NK-92 treated with Interleukin-12 subunit alpha and Interleukin-12 subunit beta, amount 100 ng/mL, for 24 hours (cell line): Measurements from ENCODE around the gene RPL3.

Experiments
- DNase-seq: peaks from one replicate; lab custom pipeline; 2025; lab: John Stamatoyannopoulos, UW

Gene RPL3

GRCh38 chr22:39298241-39298987, 21.0 kb downstream of the RPL3 start:
- DNase-seq = no peak

GRCh38 chr22:39297490-39298240, 21.8 kb downstream of the RPL3 start:
- DNase-seq = no peak

GRCh38 chr22:39296981-39297489, 22.4 kb downstream of the RPL3 start:
- no peak for DNase-seq

GRCh38 chr22:39296535-39296934, 22.9 kb downstream of the RPL3 start:
- DNase-seq = no peak

DNA sequence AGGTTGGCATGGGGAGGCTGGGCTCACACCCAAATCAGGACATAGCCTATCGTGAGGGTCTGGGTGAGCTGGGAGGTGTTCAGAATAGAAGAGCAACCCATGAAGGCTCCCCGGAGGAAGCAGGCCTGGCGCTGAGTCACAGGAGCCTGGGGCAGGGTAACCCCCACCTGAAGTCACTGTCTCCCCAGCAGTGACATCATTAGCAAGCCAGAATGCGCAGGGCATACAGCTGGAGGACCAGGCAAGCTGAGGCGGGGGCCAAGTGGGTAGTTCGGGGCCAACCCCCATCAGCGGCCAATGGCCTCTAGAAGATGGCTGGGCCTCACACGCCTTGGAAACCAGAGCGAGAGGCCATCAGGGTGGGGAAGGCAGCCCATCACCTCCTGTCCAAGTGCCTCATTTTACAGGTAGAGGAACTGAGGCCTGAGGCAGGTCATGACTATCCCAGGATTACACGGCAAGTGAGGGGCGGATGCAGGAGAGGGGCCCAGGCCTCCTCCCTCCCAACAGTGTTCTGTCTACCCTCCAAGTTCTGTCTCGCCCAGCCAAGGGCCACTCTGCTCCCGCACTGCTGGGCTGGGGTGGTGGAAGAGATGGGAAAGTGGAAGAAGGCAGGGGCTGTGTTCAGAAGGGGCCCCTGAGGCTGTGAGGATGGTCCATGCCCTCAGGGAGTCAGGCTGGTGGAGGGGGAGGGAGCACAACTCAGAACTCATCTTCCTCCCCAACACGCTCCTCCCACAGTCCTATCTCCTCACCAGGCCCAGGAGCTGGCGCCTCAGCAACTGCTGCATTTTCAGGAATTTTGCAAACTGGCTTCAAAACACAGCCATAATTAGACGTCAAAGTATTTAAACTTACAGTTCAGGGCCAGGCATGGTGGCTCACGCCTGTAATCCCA, 24.6 kb downstream of the RPL3 start:
- DNase-seq = no peak

GRCh38 chr22:39293766-39294368, 25.6 kb downstream of the RPL3 start:
- no peak for DNase-seq

DNA sequence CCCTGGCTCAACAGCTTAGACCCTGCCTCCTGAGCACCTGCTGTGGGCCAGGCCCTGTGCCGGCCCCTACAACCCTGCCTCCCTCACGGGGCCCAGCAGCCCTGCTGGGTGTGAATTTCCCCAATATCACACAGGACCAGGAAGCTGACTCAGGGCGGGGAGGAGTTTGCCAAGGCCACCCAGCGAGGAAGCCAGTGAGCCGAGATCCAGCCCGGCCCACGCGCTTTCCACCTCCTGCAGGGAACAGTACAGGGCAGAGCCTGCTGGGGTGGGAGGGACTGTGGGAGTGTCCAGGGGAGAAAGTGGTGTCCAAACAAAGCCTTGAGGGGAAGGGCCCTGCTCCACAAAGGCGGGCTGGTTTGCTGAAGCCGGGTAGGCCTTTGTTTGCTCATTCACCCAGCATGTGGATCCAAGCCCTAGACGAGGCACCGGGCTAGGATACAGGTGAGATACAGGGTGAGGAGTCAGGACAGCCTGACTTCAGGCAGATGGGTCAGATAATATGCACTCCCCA, 26.8 kb downstream of the RPL3 start:
- DNase-seq = no peak

DNA sequence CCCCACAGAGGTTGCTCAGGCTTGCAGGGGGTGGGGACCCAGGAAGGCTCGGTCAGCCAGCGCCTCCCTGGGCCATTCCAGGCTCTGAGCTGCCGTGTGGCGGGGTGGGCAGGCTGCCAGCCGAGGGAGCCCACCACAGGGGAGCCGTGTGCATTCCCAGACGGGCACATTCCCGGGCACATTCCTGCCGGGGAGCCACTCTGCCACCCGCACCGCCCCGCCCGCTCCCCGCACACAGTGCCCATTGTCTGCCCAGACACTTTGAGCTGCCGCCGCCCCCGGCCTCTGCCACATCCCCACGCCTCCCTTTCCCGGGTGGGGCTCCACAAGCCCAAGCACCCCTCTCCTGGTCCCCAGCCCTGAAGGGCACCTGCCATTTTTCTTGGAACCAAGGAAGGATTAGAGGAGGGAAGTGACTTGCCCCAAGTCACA, 27.4 kb downstream of the RPL3 start:
- DNase-seq = no peak

- no peak for DNase-seq
These were observed 27.9 kb downstream of the RPL3 start for GRCh38 chr22:39291523-39291922.

- no peak for DNase-seq
These were observed 28.7 kb downstream of the RPL3 start for GRCh38 chr22:39290724-39291161.

DNA sequence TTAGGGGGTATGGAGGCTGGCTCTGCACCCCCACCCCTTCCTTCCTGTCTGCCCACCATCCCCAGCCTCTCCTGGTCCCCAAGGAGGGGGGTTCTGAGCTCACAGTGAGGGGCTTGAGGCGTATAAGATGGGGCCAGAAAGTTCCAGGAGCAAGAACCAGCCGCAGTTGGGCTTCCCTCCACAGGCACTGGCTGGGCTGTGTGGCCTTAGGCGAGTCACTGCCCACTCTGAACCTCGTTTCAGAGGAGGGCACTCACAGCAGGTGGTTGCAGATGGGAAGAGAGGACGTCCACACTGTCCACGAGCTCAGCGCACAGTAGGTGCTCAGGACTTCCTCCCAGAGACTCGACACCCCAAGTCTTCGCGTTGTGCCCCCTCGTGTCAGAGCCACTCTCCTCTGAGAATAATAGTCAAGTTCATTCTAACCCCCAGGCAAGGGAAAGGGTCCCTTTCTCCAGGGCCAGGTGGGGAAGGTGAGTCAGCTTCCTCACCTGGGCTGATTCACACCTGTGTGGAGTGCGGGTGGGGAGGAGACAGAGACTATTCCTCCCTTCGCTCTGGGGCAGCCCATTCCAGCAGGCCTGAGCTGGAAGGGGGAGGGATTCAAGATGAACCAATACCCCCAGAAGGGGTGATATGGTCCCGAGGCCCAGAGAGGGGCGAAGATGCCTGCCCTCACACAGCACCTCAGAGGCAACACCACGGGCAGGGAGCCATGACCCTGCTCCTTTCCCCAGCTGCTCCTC, 29.3 kb downstream of the RPL3 start:
- no peak for DNase-seq

GRCh38 chr22:39289533-39289932, 29.9 kb downstream of the RPL3 start:
- no peak for DNase-seq

DNA sequence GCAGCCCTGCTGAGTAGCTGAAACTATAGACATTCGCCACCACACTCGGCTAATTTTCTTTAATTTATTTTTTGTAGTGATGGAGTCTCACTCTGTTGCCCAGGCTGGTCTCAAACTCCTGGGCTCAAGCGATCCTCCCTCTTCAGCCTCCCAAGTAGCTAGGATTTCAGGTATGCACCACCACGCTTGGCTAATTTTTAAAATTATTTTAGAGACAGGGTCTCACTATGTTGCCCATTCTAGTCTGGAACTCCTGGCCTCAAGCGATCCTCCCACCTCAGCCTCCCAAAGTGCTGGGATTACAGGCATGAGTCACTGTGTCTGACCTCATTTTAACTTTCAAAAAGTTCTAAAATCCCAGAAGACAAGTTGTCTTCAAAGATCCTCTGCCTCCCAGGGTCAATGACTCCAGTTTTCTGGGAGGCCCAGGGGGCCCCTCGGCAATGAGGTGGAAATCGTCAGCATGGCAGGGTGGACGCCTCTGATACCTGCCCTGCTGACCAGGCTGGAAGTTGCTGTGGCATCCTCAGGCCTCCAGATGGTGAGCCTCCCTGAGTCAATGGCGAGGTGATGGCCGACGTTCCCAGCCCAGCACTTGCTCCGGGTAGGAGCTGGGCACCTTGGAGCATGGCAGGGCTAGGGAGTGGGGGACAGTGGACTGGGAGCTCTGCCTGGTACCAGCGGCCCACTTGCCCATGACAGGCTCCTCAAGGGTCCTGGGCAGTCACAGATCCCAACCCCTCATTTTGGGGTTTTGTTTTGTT, 31.1 kb downstream of the RPL3 start:
- no peak for DNase-seq

DNA sequence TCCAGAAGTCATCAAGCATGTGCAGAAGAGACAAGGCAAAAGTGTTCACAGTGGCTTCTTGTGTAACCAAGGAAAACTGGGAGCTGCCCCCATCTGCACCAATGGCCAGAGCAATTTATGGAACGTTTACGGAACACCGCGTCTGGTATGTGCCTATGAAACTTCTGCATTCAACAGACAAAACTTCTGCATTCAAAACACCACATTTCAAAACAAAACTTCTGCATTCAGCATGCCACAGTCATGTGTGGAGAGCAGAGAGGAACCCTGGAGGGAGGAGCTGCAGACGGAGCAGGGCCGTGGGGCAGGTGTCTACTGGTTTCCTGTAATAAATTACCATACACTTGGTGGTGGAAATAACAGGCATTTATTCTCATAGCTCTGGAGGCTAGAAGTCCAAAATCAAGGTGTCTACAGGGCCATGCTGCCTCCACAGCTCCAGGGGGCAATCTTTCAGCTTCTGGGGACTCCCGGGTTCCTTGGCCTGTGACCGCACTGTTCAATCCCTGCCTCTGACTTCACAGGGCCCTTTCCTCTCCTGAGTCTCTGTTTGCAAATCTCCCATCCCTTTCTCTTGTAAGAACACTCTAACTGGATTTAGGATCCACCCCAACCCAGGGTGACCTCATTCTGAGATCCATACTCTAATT, 32.2 kb downstream of the RPL3 start:
- no peak for DNase-seq

DNA sequence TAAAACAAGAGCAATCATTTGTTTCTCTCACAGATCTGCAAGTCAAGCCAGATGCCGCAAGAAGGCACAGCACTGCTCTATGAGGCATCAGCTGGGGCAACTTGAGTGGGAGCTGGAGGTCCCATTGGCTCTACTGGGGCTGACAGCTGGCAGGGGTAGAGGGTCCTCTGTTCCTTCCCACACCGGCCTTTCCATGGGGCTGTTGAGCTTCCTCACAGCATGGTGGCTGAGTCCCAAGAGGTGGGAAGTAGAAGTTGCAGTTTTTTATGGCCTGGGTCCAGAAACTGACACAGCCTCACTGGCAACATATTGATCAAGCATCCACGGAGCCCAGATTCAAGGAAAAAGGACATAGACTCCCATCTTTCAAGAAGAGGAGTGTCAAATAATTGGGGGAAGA, 34.4 kb downstream of the RPL3 start:
- no peak for DNase-seq

DNA sequence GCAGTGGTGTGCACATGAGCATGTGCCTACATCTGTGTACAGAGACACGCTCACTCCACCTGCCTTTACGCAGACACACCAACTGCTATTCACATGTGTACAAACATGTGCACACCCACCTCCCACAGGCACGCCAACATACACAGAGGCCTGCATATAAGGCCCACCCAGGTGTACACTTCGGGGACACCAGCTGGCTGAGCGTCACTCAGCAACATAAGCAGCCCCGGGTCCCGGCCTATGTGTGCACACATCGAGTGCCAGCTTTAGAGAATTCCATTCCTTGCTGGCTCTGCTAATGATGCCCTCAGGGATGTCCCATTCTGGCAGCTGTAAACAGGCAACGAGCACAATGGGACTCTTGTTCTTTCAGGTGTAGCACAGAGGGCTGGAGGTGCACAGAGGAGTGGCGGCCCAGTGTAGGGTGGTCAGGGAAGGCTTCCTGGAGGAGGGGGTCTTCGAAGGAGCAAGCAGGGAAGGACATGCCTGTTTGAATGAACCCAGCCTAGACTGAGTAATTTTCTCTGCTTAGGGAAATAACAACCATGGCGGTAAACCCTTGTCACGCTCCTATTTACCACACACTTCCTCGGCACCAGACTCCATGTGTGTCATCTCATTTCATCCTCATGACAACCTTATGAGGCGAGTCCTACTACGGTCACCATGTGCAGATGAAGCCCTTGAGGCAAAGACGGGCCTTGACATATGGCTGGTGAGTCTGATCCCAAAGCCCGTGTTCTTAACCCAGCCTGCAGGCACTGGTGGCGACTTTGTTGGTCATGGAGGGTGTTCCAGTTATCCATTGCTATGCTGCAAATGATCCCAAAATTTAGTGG, 35.1 kb downstream of the RPL3 start:
- DNase-seq = no peak

DNA sequence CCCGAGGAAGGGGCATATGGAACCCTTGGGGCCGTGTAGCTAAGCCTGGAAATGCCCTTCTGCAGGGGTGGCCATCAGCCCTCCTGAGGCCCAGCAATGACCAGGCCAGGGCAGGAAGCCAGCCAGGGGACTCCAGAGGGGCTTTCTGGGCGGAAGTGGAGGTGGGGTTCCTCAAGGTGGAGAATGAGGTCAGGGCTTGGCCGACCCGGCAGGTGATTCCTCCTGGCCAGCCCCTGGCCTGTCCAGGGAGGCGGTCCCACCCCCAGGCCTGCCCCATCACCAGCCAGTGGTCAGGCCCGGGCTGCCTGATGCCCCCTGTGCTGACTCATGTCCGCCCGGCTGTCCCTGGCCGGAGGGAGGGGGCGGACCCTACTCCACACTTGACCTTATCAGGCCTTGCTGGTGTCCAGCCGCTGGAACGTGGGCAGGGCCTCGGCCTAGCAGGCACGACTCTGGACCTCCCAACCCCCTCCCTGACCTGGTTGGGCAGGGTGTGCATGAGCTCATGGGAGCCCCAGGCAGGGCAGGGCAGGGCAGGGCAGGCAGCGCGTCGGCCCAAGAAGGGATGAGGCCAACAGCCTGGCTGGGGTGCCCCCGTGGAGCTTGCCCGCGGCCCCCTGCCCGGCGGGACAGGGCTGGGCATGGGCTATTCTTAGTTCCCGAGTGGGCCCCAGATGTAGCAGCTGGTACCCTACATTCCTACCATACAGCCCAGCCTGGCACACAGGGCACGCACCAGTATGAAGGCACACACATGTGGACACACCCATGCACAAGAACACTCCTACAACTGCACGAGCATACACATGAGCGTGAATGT, 35.9 kb downstream of the RPL3 start:
- DNase-seq = no peak
